Measurements from ENCODE around the gene RAVER2.
"Not testable (repeated sequence)": the region's sequence is repeated elsewhere in the genome, so short reads cannot be mapped to it uniquely, and the experiment has no call there.

RAVER2 gene

GRCh38 chr1:64790832-64791487, 46.1 kb downstream of the RAVER2 start:
- Histone ChIP-seq H3K4me3 (ENCODE audit: insufficient read depth, low read depth, low read length, poor library complexity, severe bottlenecking) (no peak overlapping the region), H3K4me1 (ENCODE audit: control insufficient read depth, insufficient read depth, low read length, poor library complexity, severe bottlenecking) (no peaks in the 10 kb centered on the region), H3K36me3 (ENCODE audit: control insufficient read depth, insufficient read depth, low read length) (peaks cover 4% of the 10 kb centered on the region), H3K27me3 (replicated peaks; ENCODE audit: control insufficient read depth, insufficient read depth, low read length, poor library complexity, severe bottlenecking) (no peaks in the 10 kb centered on the region), H3K9me3 (ENCODE audit: control insufficient read depth, low read length) (peaks cover 4% of the 10 kb centered on the region), H3K27ac (ENCODE audit: insufficient read depth, low read length, poor library complexity, severe bottlenecking) (no peak overlapping the region)
- no peak for DNase-seq

GRCh38 chr1:64798872-64799271, 54.0 kb downstream of the RAVER2 start:
- H3K27me3 ChIP-seq (replicated peaks; ENCODE audit: control insufficient read depth, insufficient read depth, low read length, poor library complexity, severe bottlenecking): no peaks in the 10 kb centered on the region
- H3K27ac ChIP-seq (ENCODE audit: insufficient read depth, low read length, poor library complexity, severe bottlenecking): no peak overlapping the region
- no peak for DNase-seq
- H3K9me3 ChIP-seq (ENCODE audit: control insufficient read depth, low read length): no peaks in the 10 kb centered on the region
- no peaks in the 10 kb centered on the region for H3K36me3 ChIP-seq (ENCODE audit: control insufficient read depth, insufficient read depth, low read length)
- no peaks in the 10 kb centered on the region for H3K4me1 ChIP-seq (ENCODE audit: control insufficient read depth, insufficient read depth, low read length, poor library complexity, severe bottlenecking)
- H3K4me3 ChIP-seq (ENCODE audit: insufficient read depth, low read depth, low read length, poor library complexity, severe bottlenecking): no peak overlapping the region

- DNase-seq: no peak
- Histone ChIP-seq H3K4me1 (ENCODE audit: control insufficient read depth, insufficient read depth, low read length, poor library complexity, severe bottlenecking) (no peaks in the 10 kb centered on the region), H3K4me3 (ENCODE audit: insufficient read depth, low read depth, low read length, poor library complexity, severe bottlenecking) (no peak overlapping the region), H3K27ac (ENCODE audit: insufficient read depth, low read length, poor library complexity, severe bottlenecking) (no peak overlapping the region), H3K36me3 (ENCODE audit: control insufficient read depth, insufficient read depth, low read length) (no peaks in the 10 kb centered on the region), H3K9me3 (ENCODE audit: control insufficient read depth, low read length) (no peaks in the 10 kb centered on the region), H3K27me3 (replicated peaks; ENCODE audit: control insufficient read depth, insufficient read depth, low read length, poor library complexity, severe bottlenecking) (no peaks in the 10 kb centered on the region)
These were observed 57.1 kb downstream of the RAVER2 start for GRCh38 chr1:64801851-64802523.

- no peaks in the 10 kb centered on the region for H3K4me1 ChIP-seq (ENCODE audit: control insufficient read depth, insufficient read depth, low read length, poor library complexity, severe bottlenecking)
- no peaks in the 10 kb centered on the region for H3K27me3 ChIP-seq (replicated peaks; ENCODE audit: control insufficient read depth, insufficient read depth, low read length, poor library complexity, severe bottlenecking)
- no peaks in the 10 kb centered on the region for H3K36me3 ChIP-seq (ENCODE audit: control insufficient read depth, insufficient read depth, low read length)
- no peak overlapping the region for H3K27ac ChIP-seq (ENCODE audit: insufficient read depth, low read length, poor library complexity, severe bottlenecking)
- H3K9me3 ChIP-seq (ENCODE audit: control insufficient read depth, low read length): no peaks in the 10 kb centered on the region
- no peak for DNase-seq
- no peak overlapping the region for H3K4me3 ChIP-seq (ENCODE audit: insufficient read depth, low read depth, low read length, poor library complexity, severe bottlenecking)
These were observed 64.4 kb downstream of the RAVER2 start for GRCh38 chr1:64809309-64809708.

GRCh38 chr1:64810001-64810400, 65.1 kb downstream of the RAVER2 start:
- Histone ChIP-seq H3K9me3 (ENCODE audit: control insufficient read depth, low read length) (no peaks in the 10 kb centered on the region), H3K4me3 (ENCODE audit: insufficient read depth, low read depth, low read length, poor library complexity, severe bottlenecking) (no peak overlapping the region), H3K27me3 (replicated peaks; ENCODE audit: control insufficient read depth, insufficient read depth, low read length, poor library complexity, severe bottlenecking) (no peaks in the 10 kb centered on the region), H3K27ac (ENCODE audit: insufficient read depth, low read length, poor library complexity, severe bottlenecking) (no peak overlapping the region), H3K4me1 (ENCODE audit: control insufficient read depth, insufficient read depth, low read length, poor library complexity, severe bottlenecking) (no peaks in the 10 kb centered on the region), H3K36me3 (ENCODE audit: control insufficient read depth, insufficient read depth, low read length) (no peaks in the 10 kb centered on the region)
- DNase-seq: no peak

- no peaks in the 10 kb centered on the region for H3K9me3 ChIP-seq (ENCODE audit: control insufficient read depth, low read length)
- no peak overlapping the region for H3K4me3 ChIP-seq (ENCODE audit: insufficient read depth, low read depth, low read length, poor library complexity, severe bottlenecking)
- DNase-seq: no peak
- no peaks in the 10 kb centered on the region for H3K36me3 ChIP-seq (ENCODE audit: control insufficient read depth, insufficient read depth, low read length)
- H3K27ac ChIP-seq (ENCODE audit: insufficient read depth, low read length, poor library complexity, severe bottlenecking): no peak overlapping the region
- no peaks in the 10 kb centered on the region for H3K27me3 ChIP-seq (replicated peaks; ENCODE audit: control insufficient read depth, insufficient read depth, low read length, poor library complexity, severe bottlenecking)
- no peaks in the 10 kb centered on the region for H3K4me1 ChIP-seq (ENCODE audit: control insufficient read depth, insufficient read depth, low read length, poor library complexity, severe bottlenecking)
These were observed 66.3 kb downstream of the RAVER2 start for GRCh38 chr1:64811131-64811530.

GRCh38 chr1:64814427-64814826, 69.6 kb downstream of the RAVER2 start:
- no peak overlapping the region for H3K4me3 ChIP-seq (ENCODE audit: insufficient read depth, low read depth, low read length, poor library complexity, severe bottlenecking)
- DNase-seq: no peak
- no peaks in the 10 kb centered on the region for H3K27me3 ChIP-seq (replicated peaks; ENCODE audit: control insufficient read depth, insufficient read depth, low read length, poor library complexity, severe bottlenecking)
- no peak overlapping the region for H3K27ac ChIP-seq (ENCODE audit: insufficient read depth, low read length, poor library complexity, severe bottlenecking)
- no peaks in the 10 kb centered on the region for H3K4me1 ChIP-seq (ENCODE audit: control insufficient read depth, insufficient read depth, low read length, poor library complexity, severe bottlenecking)
- H3K9me3 ChIP-seq (ENCODE audit: control insufficient read depth, low read length): no peaks in the 10 kb centered on the region
- H3K36me3 ChIP-seq (ENCODE audit: control insufficient read depth, insufficient read depth, low read length): no peaks in the 10 kb centered on the region

GRCh38 chr1:64817364-64817763, 72.5 kb downstream of the RAVER2 start:
- not testable (repeated sequence) for H3K9me3 ChIP-seq (ENCODE audit: control insufficient read depth, low read length); DNase-seq; H3K4me1 ChIP-seq (ENCODE audit: control insufficient read depth, insufficient read depth, low read length, poor library complexity, severe bottlenecking); H3K4me3 ChIP-seq (ENCODE audit: insufficient read depth, low read depth, low read length, poor library complexity, severe bottlenecking); H3K27me3 ChIP-seq (replicated peaks; ENCODE audit: control insufficient read depth, insufficient read depth, low read length, poor library complexity, severe bottlenecking); H3K27ac ChIP-seq (ENCODE audit: insufficient read depth, low read length, poor library complexity, severe bottlenecking); H3K36me3 ChIP-seq (ENCODE audit: control insufficient read depth, insufficient read depth, low read length)

DNA sequence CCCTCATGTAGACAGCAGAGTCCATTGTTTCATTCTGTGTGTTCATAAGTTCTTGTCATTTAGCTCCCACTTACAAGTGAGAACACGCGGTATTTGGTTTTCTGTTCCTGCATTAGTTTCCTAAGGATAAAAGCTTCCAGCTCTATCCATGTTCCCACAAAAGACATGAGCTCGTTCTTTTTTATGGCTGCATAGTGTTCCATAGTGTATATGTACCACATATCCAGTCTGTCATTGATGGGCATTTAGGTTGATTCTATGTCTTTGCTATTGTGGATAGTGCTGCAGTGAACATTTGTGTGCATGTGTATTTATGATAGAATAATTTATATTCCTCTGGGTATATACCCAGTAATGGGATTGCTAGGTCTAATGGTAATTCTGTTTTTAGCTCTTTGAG, 75.7 kb downstream of the RAVER2 start:
- H3K4me3 ChIP-seq (ENCODE audit: insufficient read depth, low read depth, low read length, poor library complexity, severe bottlenecking); H3K27ac ChIP-seq (ENCODE audit: insufficient read depth, low read length, poor library complexity, severe bottlenecking); H3K36me3 ChIP-seq (ENCODE audit: control insufficient read depth, insufficient read depth, low read length); H3K9me3 ChIP-seq (ENCODE audit: control insufficient read depth, low read length); H3K27me3 ChIP-seq (replicated peaks; ENCODE audit: control insufficient read depth, insufficient read depth, low read length, poor library complexity, severe bottlenecking); H3K4me1 ChIP-seq (ENCODE audit: control insufficient read depth, insufficient read depth, low read length, poor library complexity, severe bottlenecking); DNase-seq: not testable (repeated sequence)

DNA sequence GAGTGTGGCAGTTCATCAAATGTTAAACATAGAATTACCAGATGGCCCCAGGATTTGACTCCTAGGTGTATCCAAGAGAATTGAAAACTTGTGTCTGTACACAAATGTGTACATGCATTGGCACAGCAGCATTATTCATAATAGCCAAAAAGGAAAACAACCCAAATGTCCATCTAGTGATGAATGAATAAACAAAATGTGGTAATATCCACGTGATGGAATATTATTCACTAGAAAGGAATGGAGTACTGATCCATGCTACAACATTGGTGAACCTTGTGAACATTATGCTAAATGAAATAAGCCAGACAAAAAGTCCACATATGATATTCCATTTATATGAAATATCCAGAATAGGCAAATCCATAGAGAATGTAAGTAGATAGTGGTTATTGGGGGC, 77.7 kb downstream of the RAVER2 start:
- H3K9me3 ChIP-seq (ENCODE audit: control insufficient read depth, low read length): no peaks in the 10 kb centered on the region

More for the DNA sequence above, 77.7 kb downstream of the RAVER2 start:
- Histone ChIP-seq H3K36me3 (ENCODE audit: control insufficient read depth, insufficient read depth, low read length) (no peaks in the 10 kb centered on the region), H3K4me3 (ENCODE audit: insufficient read depth, low read depth, low read length, poor library complexity, severe bottlenecking) (no peak overlapping the region), H3K27me3 (replicated peaks; ENCODE audit: control insufficient read depth, insufficient read depth, low read length, poor library complexity, severe bottlenecking) (no peaks in the 10 kb centered on the region), H3K4me1 (ENCODE audit: control insufficient read depth, insufficient read depth, low read length, poor library complexity, severe bottlenecking) (peaks cover 2% of the 10 kb centered on the region), H3K27ac (ENCODE audit: insufficient read depth, low read length, poor library complexity, severe bottlenecking) (no peak overlapping the region)
- DNase-seq: no peak
